GF-D8 (cell line): ENCODE data around the gene ANKRD11.
A peak's percentile ranks its signal among the peaks of the same experiment; 100 is the strongest.
"Not testable (repeated sequence)": the region's sequence is repeated elsewhere in the genome, so short reads cannot be mapped to it uniquely, and the experiment has no call there.

Source experiments
- DNase-seq: peaks from one replicate; lab custom pipeline; 2025; lab: John Stamatoyannopoulos, UW

Gene ANKRD11

DNA sequence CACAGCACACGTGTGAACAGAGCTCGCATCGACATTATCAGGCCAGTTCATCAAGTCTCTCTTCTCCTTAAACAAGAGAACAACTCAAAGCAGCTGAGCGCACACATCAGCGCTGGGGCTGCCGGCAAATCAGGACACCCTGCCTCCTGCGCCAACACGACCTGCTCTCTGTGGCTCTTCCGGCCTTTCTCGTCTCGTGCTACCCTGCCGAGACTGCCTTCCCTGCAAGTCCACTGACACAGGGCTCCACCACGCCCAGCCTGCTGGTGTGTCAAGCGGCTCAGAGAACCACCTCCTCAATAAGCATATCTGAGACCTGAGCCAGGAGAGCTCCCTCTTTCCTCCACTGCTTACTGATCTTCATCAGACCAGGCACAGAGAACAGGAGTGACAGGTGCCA lies 176.0 kb downstream of the ANKRD11 start:
- no peak for DNase-seq

DNA sequence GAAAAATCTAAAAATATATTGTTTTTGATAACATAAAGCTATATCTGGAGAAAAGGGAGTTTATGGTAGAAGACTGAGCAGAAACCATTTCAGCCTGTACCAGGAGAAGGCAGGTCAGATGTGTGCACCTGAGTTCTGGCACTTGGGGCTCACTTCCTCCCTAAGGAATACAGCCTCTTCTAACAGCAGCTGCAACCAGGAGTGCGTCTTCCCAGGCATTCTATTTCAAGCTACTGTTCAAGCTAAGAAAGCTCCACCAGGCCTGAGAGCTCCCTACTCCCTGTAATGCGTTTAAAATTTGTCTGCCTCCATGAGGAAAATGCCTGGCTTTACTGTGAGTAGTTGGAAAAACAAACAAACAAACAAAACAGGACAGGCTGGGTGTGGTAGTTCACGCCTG lies 176.8 kb downstream of the ANKRD11 start:
- DNase-seq: no peak

DNA sequence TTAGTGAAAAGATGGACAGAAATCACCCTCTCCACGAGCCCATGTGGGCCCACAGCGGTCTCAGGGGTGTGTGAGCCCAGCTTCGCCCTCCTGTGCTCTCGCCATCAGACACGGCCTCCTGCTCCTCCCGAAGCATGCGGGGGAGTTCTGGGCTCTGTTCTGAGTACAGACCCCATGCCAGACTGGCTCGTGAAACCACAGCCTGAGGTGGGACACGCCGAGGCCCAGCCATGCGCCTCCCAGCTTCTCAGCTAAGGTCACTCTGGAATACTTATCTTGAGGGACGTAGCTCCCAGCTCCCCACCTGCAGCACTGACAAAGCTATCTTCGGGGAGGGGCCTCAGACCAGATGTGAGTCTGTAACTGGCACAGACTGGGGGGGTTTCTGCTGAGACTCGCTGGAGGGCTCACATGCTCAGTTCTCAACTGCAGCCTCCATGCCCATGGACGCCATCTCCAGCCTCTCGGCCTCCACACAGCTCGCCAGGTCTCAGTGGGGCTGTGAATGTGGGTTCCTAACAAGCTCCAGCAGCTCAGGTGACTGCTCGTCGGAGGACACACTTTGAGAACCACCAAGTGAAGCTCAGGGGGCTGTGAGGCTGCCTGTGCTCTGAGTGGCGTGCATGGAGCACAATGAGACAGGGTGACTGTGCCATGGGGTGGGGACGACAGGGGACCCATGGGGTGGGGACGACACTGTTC lies 177.6 kb downstream of the ANKRD11 start:
- no peak for DNase-seq

DNA sequence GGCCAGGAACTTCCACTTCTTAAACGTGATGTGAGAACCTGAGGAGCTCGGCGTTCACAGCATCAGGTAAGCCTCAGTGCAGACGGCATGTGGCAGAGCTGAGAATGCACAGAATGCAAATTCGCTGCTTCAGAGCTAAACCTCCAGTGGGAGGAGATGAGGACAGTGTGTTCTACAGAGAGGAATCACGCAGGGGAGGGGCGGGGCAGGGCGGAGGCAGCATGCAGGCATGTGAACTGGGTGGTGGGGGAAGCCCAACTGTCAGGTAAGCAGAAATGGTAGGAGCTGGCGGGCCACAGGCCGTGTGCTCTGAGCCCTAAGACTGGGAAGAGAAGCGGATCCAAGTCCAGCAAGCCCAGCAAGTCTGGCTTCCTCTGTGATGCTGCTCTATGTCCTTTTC lies 178.2 kb downstream of the ANKRD11 start:
- no peak for DNase-seq

DNA sequence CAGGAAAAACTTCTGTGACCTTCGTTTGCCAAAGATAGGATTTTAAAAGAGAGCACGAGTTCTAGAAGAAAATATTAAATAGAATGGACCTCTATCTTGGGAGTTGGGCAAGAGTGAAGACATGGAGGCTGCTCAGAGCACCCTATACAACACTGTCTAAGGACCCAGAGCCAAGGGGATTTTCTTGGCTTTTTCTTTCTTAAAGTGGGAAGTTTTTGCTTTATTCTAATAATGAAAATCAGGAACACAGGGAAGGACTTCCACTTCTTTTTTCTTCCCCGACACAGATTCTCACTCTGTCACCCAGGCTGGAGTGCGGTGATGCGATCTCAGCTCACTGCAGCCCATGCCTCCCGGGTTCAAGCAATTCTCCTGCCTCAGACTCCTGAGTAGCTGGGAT lies 178.7 kb downstream of the ANKRD11 start:
- DNase-seq: no peak

DNA sequence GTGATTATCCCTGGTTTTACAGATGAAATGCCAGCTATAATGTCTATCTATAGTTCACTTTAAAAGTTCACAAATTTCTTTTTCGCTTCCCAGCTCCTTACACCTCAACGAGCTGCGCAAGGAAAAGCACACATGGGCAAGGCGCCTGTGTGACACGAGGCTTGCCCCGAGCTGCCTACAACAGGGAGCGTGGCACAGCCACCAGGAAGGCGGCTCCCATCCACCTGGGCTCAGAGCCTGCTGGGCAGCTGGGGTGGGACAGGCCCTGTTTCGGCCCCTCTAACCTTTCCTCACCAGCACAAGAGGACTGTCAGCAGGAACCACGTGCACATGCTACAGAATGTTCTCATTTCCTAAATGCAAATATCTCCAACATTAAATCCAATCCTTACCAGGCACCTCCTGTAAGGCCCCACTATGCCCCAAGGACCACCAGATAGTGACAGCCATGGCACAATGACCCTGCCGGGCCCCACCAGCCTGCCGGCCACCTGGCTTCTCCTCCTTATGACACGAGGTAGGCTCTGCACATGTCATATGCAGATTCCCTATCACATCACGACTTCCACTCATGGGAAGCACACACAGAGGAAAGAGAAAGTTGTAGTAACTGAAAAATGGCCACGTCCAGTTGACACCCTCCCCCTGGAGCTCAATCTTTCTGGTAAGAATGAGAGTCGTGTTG lies 180.8 kb downstream of the ANKRD11 start:
- no peak for DNase-seq

DNA sequence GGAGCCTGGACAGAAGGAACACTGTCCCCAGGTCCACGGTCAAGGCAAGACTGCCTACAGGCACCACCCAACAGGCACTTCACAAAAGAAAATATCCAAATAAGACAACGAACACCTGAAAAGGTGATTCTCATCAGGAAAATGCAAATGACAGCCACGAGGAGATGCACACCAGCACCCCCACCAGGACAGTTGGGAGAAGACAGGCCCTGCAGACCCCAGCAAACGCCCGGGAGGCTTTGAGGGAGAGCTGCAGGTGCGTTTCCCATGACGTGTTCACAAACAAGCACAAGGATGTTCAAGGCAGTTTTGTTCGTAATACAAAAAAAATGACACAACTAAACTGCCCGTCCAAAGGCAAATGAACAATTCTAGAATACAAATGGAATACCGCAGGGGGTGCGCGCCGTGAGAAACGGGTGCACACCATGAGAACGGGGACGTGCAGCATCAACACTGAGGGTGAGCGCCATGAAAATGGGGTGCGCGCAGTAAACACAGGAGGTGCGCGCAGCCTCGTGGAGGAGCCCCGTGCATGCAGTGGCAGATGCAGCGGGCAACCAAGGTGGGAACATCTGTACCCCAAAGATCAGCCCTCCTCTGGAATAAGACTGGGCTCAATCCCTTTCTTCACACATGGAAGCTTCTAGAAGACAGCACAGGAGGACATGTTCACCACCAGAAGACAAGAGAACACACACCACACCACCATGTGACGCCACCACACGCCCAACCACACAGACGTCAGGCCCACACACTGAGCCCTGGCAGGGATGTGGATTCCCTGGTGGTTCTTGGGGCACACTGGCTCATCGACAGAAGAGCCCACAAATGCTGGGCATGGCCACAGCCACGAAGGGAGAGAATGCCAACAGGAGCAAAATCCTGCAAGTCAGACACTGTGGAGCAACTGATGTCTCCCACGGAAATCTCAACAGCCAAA lies 181.7 kb downstream of the ANKRD11 start:
- no peak for DNase-seq

DNA sequence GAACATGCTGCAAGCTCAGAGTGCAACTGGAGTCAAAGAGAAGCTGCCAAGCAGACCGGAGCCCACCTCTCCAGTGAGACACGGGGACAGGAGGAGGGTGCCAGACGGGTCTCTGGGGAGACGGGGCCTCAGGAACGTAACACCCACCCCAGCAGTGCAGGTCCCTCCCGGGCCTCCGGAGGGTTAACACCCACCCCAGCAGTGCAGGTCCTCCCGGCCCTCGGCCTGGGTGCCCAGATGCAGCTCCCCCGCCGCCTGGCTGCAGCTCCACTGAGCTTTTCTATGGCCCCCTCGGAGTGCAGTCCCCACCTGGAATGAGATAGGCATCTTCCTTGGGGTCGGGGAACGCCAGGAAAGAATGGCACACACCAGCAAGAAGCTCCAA lies 182.9 kb downstream of the ANKRD11 start:
- DNase-seq: no peak

DNA sequence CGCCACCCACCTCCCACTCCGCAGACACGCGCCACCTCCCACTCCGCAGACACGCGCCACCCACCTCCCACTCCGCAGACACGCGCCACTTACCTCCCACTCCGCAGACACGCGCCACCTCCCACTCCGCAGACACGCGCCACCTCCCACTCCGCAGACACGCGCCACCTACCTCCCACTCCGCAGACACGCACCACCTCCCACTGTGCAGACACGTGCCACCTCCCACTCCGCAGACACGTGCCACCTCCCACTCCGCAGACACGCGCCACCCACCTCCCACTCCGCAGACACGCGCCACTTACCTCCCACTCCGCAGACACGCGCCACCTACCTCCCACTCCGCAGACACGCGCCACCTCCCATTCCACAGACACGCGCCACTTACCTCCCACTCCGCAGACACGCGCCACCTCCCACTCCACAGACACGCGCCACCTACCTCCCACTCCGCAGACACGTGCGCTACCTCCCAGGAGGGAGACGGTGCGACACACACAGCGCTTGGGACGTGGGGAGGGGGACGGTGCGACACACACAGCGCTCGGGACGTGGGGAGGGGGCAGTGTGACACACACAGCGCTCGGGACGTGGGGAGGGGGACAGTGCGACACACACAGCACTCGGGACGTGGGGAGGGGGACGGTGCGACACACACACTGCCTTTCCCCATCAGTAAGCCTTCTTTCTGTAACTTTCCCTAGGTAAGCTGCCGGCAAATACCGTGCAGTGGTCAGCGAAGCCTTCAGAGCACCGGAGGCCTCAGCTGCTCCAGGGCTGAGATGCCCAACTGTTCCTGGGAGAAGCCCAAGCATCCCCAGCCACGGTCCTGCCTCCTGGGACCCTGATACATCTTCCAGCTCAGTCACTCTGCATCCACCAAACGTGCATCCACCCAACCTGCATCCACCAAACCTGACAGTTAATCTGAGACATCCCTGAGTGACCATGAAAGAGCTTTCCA lies 183.6 kb downstream of the ANKRD11 start:
- not testable (repeated sequence) for DNase-seq

DNA sequence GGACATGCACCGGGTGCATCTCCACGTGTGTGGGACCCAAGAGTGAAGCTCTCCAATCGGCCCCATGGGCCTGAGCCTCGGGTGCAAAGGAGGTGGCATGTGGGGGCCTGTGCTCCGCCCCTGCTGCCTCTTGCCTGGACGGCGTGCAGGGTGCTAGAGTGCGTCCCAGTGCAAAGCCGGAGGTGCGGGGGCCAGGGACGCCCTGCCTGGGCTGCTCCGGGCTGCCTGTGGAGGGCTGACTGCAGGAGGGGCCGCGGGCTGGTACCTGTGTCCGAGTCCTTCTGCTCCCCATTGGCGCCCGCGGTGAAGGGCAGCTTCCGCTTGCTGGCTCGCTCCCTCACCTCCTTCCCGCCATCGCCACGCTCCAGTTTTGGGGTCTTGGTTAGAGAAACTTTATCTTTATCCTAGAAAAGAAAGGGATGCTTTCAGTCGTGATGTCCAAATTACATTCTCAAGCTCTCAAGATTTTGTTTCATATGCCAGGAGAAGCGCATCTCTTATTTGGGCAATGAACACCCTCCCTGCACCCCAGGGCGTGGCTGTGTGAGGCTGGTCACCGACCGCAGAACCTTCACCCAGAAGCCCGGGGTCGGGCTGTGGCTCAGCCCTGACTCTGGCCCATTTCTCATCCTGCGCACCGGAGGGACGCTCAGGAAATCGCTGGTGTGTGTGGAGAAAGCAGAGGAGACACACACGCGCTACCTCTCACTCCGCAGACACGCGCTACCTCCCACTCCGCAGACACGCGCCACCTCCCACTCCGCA lies 185.2 kb downstream of the ANKRD11 start:
- no peak for DNase-seq

DNA sequence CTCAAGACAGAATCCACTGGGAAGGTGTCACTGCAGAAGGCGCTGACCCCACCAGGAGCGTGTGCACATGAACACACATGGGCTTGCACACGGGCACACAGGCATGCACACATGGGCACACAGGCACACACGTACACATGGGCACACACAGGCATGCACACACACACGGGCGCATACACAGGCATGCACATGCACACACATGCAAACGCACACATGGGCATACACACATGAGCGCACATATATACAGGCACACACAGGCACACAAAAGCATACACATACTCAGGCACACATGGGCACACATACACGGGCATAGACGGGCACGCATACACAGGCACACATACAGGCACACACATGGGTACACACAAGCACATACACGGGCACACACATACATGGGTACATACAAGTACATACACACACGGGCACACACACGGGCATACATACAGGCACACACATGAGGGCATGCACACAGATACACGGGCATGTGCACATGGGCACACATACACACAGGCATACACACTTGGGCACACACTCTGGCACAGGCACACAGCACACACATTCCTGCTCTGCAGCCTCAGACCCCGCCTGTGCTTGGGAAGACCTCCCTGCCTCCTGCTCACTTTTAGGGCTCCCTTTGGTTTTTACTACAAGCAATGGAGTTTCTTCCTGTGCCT lies 186.0 kb downstream of the ANKRD11 start:
- no peak for DNase-seq

DNA sequence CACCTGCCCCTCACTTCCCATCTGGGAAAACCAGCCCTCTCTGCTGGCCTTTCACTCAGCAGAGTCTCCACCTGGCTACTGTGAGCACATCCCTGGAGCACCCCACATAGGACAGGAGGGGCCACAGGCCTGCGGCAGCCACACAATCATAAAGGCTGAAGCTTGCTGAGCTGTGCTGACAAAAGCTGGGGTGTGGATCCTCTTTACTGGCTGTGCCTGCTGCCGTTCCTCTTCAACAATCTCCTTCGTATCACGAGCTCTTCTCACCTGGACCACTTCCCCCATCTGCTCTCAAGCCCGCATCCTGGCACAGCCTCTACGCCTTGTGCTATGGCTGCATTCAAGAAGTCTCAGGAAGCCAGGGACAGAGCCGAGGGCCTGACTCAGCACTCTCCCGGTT lies 186.7 kb downstream of the ANKRD11 start:
- no peak for DNase-seq

DNA sequence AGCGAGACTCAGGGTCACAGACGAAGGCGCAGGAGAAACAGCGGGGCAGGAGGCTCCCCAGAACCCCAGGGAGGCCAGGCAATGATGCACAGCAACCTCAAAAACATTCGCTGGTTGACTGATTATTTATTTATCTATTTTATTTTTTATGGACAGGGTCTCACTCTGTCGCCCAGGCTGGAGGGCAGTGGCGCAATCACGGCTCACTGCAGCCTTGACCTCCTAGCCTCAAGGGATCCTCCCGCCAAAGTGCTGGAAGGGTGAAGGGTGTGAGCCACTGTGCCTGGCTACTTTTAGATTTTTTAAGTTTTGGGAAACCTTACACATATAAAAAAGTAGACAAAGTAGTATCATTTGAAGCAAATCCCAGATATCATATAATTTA lies 189.4 kb downstream of the ANKRD11 start:
- no peak for DNase-seq

DNA sequence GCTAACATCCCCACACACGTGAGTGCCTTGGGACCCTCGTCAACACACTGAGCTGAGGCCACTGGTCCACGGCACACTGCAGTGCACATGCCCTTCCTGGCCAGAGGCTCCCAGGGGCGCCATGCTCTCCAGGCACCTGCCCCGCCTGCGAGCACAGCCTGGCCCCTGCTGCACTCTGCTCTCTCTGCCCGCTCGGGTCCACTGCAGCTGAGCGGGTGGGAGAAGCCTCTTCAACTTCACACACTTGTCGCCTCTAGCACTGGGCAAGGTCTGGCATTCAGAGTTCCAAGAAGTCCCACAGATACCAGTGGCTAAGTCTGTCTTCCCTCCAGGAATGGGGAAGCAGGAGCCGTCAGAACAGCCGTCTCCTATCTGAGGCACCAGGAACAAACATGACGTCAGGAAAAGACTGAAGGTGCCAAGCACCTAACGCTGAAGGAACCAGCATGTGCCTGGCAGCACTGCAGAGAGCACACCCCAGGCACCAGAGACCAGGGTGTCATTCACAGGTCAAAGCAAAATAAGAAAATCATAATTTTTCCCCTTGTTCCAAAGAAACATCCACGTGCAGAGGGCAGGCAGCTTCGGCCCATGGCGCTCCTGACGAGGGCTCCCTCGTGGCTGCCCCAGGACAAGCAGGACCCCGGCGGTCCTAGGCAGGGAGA lies 189.9 kb downstream of the ANKRD11 start:
- DNase-seq: no peak

DNA sequence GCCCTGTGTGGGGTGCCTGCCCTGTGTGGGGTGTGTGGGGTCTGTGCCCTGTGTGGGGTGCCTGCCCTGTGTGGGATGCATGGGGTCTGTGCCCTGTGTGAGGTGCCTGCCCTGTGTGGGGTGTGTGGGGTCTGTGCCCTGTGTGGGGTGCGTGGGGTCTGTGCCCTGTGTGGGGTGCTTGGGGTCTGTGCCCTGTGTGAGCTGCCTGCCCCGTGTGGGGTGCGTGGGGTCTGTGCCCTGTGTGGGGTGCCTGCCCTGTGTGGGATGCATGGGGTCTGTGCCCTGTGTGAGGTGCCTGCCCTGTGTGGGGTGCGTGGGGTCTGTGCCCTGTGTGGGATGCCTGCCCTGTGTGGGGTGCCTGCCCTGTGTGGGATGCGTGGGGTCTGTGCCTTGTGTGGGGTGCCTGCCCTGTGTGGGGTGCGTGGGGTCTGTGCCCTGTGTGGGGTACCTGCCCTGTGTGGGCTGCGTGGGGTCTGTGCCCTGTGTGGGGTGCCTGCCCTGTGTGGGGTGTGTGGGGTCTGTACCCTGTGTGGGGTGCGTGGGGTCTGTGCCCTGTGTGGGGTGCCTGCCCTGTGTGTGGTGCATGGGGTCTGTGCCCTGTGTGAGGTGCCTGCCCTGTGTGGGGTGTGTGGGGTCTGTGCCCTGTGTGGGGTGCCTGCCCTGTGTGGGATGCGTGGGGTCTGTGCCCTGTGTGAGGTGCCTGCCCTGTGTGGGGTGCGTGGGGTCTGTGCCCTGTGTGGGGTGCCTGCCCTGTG lies 190.8 kb downstream of the ANKRD11 start:
- DNase-seq: not testable (repeated sequence)

DNA sequence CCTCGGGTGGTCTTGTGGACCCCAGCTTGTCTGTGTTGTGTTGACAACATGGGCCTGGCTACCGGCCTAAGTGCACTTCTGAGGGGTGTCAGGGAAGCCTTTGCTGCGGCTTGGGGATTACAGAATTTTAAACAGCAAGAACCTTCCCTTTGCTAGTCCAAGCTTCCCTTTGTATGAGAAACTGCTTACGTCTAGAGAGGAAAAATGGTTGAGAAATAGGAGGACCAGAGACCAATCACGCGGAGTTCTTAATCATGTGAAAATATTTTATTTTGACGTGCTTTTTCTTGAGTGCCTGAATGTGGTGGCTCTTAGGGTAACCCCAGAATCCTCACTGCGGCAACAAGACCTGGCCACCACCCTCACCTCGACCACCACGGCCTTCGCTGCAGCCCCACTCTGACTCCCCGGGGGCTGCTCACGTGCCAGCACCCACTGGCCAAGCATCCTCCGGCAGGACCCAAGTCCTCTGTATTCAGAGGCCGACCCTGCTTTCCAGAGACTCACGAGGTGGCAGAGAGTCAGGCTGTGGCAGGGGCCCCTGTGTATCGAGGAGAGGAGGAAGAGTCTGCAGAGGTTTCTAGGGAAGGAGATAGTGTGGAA lies 191.6 kb downstream of the ANKRD11 start:
- no peak for DNase-seq

DNA sequence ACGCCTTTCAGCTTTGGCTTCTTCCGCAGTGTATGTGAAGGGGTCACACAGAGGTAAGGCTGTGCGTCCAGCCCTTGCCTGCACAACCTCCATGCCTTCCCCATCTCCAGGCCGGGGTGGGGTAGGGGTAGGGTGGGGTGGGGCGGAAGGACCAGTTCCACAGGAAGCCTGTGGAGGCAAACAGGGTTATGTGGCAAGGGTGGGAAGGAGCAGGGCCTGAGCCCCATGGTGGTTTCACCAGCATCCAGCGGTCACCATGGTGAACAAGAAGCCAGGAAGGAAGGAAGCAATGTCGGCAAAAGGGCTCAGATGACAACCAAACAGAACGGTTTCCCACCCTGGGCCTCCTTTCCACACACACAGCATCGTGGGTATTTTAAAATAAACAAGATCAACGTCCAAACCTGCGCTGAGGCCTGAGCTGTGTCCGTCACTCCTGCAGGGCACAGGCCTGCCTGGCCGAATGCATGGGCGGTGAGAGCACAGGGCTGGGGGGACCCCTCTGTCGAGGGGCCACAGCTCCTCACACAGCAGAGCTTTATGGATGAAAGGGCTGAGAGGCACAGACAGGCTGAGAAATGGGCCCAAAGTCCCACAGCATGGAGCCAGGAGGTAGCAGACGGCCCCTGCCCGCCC lies 192.3 kb downstream of the ANKRD11 start:
- DNase-seq: peak; percentile 49
